HL-60/S4 treated with phorbol 12-myristate 13-acetate at 8.2 ng/mL for 4 days and 3 days (cell line): ENCODE results near the gene CMC1.
"Not testable (repeated sequence)": the region's sequence is repeated elsewhere in the genome, so short reads cannot be mapped to it uniquely, and the experiment has no call there.

Experiments
- in situ Hi-C: fragments of 300-500 bp; cut with MboI; formaldehyde crosslinking; loops from 2 replicates; pipeline ENCODE4 v1.15.0; 2022; ENCODE audit warnings: low sequenced_read_pairs

The CMC1 gene

GRCh38 chr3:28241221-28242160 is at the start of gene CMC1:
Gene CMC1 (plus strand): TSS chr3:28241619. CDS start chr3:28241794, 175 bp downstream.
- in situ Hi-C loops, result no loop called here

GRCh38 chr3:28198161-28198560 is 43.3 kb upstream of the CMC1 start:
- in situ Hi-C loops, result no loop called here

GRCh38 chr3:28198974-28199373 is 42.4 kb upstream of the CMC1 start:
- in situ Hi-C loops, result no loop called here

GRCh38 chr3:28199643-28200042 is 41.8 kb upstream of the CMC1 start:
- in situ Hi-C loops, result not testable (repeated sequence)

GRCh38 chr3:28200366-28200848 is 41.0 kb upstream of the CMC1 start:
- in situ Hi-C loops, result not testable (repeated sequence)

- in situ Hi-C loops, result no loop called here
Measured at GRCh38 chr3:28206479-28206878, 34.9 kb upstream of the CMC1 start.

GRCh38 chr3:28207000-28207733 is 34.3 kb upstream of the CMC1 start:
- in situ Hi-C loops, result no loop called here

- in situ Hi-C loops, result no loop called here
Measured at GRCh38 chr3:28210968-28211713, 30.3 kb upstream of the CMC1 start.

GRCh38 chr3:28212681-28213080 is 28.7 kb upstream of the CMC1 start:
- in situ Hi-C loops, result no loop called here

- in situ Hi-C loops, result no loop called here
Measured at GRCh38 chr3:28215407-28215806, 26.0 kb upstream of the CMC1 start.

GRCh38 chr3:28218071-28218916 is 23.1 kb upstream of the CMC1 start:
- in situ Hi-C loops, result no loop called here

GRCh38 chr3:28218917-28219198 is 22.6 kb upstream of the CMC1 start:
- in situ Hi-C loops, result no loop called here

GRCh38 chr3:28224430-28224829 is 17.0 kb upstream of the CMC1 start:
- in situ Hi-C loops, result no loop called here

GRCh38 chr3:28226020-28226419 is 15.4 kb upstream of the CMC1 start:
- in situ Hi-C loops, result no loop called here

- in situ Hi-C loops, result no loop called here
Measured at GRCh38 chr3:28228623-28229022, 12.8 kb upstream of the CMC1 start.

GRCh38 chr3:28232659-28233058 is 8.8 kb upstream of the CMC1 start:
- in situ Hi-C loops, result no loop called here

GRCh38 chr3:28234454-28234853 is 7.0 kb upstream of the CMC1 start:
- in situ Hi-C loops, result no loop called here

- in situ Hi-C loops, result no loop called here
Measured at GRCh38 chr3:28239108-28239507, 2.3 kb upstream of the CMC1 start.

GRCh38 chr3:28240441-28240840 is 978 bp upstream of the CMC1 start:
- in situ Hi-C loops, result no loop called here

GRCh38 chr3:28242519-28242918 is 1.1 kb downstream of the CMC1 start:
- in situ Hi-C loops, result no loop called here
